PFSK-1 (cell line): ENCODE measurements around the gene MFN2.

ENCODE experiments used
- FOXP2 ChIP-seq: optimal IDR thresholded peaks from 2 replicates; pipeline ENCODE3; 2011; ENCODE audit warnings: borderline replicate concordance, control low read depth, inconsistent platforms; ENCODE audit not compliant: insufficient read depth; ENCODE audit errors: extremely low read length, extremely low read depth
- POLR2AphosphoS5 ChIP-seq: IDR thresholded peaks from 2 replicates; pipeline ENCODE4 v1.6.1; 2012; ENCODE audit warnings: low read depth, mild to moderate bottlenecking, control low read depth, low read length, moderate library complexity
- REST ChIP-seq, 2 experiments: IDR thresholded peaks; 2 replicates each; pipeline versions ENCODE4 v1.6.1 to v1.8.0; 2011 to 2012; ENCODE audit warnings: low read depth in 2 of 2, low read length in 2 of 2, control low read depth in 1 of 2, inconsistent platforms in 1 of 2, mild to moderate bottlenecking in 1 of 2, moderate library complexity in 1 of 2; ENCODE audit not compliant: insufficient read depth in 1 of 2
- SIN3A ChIP-seq: IDR thresholded peaks from 2 replicates; pipeline ENCODE4 v1.6.1; 2012; ENCODE audit warnings: mild to moderate bottlenecking, low read length, moderate library complexity, borderline replicate concordance; ENCODE audit not compliant: insufficient read depth
- TAF1 ChIP-seq: IDR thresholded peaks from 2 replicates; pipeline ENCODE4 v1.6.1; 2012; ENCODE audit warnings: low read length, control low read depth, borderline replicate concordance; ENCODE audit not compliant: insufficient read depth

The MFN2 gene

GRCh38 chr1:12051361-12051760 lies 71.1 kb downstream of the MFN2 start:
- TF ChIP-seq SIN3A (no peak), POLR2AphosphoS5 (no peak), TAF1 (no peak), FOXP2 (no peak), REST (IDR thresholded peaks at IDR 0.05; ENCODE audit: insufficient read depth in 1 of 2, low read depth in 2 of 2, low read length in 2 of 2) (no peak)

GRCh38 chr1:12052008-12052573 lies 71.8 kb downstream of the MFN2 start:
- TF ChIP-seq TAF1 (no peak), SIN3A (no peak), FOXP2 (no peak), POLR2AphosphoS5 (no peak), REST (IDR thresholded peaks at IDR 0.05; ENCODE audit: insufficient read depth in 1 of 2, low read depth in 2 of 2, low read length in 2 of 2) (no peak)

- no peak for TF ChIP-seq TAF1
- TF ChIP-seq POLR2AphosphoS5 = no peak
- TF ChIP-seq SIN3A = no peak
- no peak for TF ChIP-seq FOXP2
- TF ChIP-seq REST (IDR thresholded peaks at IDR 0.05; ENCODE audit: insufficient read depth in 1 of 2, low read depth in 2 of 2, low read length in 2 of 2) = no peak
These were observed 72.9 kb downstream of the MFN2 start for GRCh38 chr1:12052997-12053686.

- TF ChIP-seq TAF1 = no peak
These were observed 73.7 kb downstream of the MFN2 start for GRCh38 chr1:12053752-12054548.

- no peak for TF ChIP-seq POLR2AphosphoS5
- no peak for TF ChIP-seq TAF1
- TF ChIP-seq SIN3A = no peak
- no peak for TF ChIP-seq FOXP2
- no peak for TF ChIP-seq REST (IDR thresholded peaks at IDR 0.05; ENCODE audit: insufficient read depth in 1 of 2, low read depth in 2 of 2, low read length in 2 of 2)
These were observed 75.0 kb downstream of the MFN2 start for GRCh38 chr1:12055259-12055658.
